ENCODE measurements around the gene AGFG1.

DNA sequence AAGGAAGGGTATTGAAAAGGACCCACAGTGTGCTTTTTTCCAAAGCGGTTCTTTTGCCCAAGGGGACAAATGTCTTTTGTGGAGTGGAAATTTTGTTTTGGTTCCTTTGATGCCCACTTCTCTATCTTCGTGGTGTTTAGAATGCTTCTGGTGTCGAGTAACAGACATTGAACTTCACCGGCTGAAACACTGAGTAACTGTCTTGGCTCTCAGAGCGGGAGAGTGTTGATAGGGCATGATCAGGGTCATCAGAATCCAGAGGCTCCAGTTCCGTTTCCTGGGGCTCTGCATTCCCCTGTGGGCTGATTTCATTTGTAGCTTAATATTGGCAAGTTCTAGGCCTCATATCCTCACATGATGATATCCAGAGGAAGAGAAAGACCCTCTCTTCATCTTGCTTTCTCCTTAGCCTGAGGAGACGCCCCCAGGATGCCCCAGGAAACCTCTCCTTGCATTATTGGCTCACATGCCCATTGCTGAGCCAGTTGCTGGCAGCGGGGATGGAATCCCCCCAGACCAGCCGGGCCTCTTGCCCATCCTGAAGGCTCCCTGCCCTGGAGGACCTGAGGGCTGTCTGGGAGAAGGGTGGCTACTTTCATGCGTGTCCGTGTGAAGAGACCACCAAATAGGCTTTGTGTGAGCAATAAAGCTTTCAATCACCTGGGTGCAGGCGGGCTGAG lies 27.9 kb upstream of the AGFG1 start:
- TF ChIP-seq CTCF (conservative IDR thresholded peaks at IDR 0.05) (no peak), EZH2 (IDR thresholded peaks at IDR 0.05; ENCODE audit: low read depth) (no peak)
